ENCODE results near the gene ZG16B.

DNA sequence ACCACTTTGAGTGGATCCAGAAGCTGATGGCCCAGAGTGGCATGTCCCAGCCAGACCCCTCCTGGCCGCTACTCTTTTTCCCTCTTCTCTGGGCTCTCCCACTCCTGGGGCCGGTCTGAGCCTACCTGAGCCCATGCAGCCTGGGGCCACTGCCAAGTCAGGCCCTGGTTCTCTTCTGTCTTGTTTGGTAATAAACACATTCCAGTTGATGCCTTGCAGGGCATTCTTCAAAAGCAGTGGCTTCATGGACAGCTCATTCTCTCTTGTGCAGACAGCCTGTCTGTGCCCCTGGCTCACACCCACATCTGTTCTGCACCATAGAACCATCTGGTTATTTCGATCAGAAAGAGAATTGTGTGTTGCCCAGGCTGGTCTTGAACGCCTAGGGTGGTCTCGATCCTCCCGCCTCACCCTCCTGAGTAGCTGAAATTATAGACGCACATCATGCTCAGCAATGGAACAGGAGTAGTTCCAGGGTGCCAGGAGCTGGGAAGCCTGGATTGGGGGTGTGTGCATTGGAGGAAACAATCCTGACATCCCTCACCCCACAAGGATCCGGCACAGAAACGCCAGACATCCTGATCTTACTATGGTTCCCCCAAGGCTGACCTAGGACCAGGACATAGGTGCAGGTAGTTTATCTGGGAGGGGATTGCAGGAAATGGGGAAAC, 8.5 kb upstream of the ZG16B start:
- no peak for TF ChIP-seq EZH2phosphoT487 (IDR thresholded peaks at IDR 0.05; ENCODE audit: borderline replicate concordance)
- TF ChIP-seq, protein P1, sequence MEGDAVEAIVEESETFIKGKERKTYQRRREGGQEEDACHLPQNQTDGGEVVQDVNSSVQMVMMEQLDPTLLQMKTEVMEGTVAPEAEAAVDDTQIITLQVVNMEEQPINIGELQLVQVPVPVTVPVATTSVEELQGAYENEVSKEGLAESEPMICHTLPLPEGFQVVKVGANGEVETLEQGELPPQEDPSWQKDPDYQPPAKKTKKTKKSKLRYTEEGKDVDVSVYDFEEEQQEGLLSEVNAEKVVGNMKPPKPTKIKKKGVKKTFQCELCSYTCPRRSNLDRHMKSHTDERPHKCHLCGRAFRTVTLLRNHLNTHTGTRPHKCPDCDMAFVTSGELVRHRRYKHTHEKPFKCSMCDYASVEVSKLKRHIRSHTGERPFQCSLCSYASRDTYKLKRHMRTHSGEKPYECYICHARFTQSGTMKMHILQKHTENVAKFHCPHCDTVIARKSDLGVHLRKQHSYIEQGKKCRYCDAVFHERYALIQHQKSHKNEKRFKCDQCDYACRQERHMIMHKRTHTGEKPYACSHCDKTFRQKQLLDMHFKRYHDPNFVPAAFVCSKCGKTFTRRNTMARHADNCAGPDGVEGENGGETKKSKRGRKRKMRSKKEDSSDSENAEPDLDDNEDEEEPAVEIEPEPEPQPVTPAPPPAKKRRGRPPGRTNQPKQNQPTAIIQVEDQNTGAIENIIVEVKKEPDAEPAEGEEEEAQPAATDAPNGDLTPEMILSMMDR (conservative IDR thresholded peaks at IDR 0.05; ENCODE audit: low read length): no peak

Data from Loucy (cell line).